ENCODE measurements around the gene KCNJ15.

GRCh38 chr21:38290809-38291208 lies 34.0 kb downstream of the KCNJ15 start:
- TF ChIP-seq CTCF (IDR thresholded peaks at IDR 0.05), result no peak
- no peak for TF ChIP-seq POLR2A (IDR thresholded peaks at IDR 0.05)

Measured in Peyer's patch (tissue), 4 donors.